HUES48 (cell line): ENCODE data around the gene BTBD10.

ENCODE experiments used
- H3K27ac ChIP-seq: one replicate; pipeline ENCODE4 v1.7.0; 2013; ENCODE audit warnings: low read depth, low read length, inconsistent platforms
- H3K27me3 ChIP-seq: 2 replicates; pipeline ENCODE4 v1.6.1; 2013; ENCODE audit warnings: mild to moderate bottlenecking, low read length; ENCODE audit not compliant: control insufficient read depth, insufficient read depth
- H3K36me3 ChIP-seq: 2 replicates; pipeline ENCODE4 v1.6.1; 2013; ENCODE audit warnings: low read length; ENCODE audit not compliant: control insufficient read depth, insufficient read depth
- H3K4me1 ChIP-seq: 2 replicates; pipeline ENCODE4 v1.6.1; 2013; ENCODE audit warnings: mild to moderate bottlenecking, low read length; ENCODE audit not compliant: control insufficient read depth, insufficient read depth
- H3K4me3 ChIP-seq: 2 replicates; pipeline ENCODE4 v1.5.1; 2013; ENCODE audit warnings: mild to moderate bottlenecking, low read depth, low read length
- H3K9ac ChIP-seq: 2 replicates; pipeline ENCODE4 v1.6.1; 2013; ENCODE audit warnings: mild to moderate bottlenecking, low read depth, low read length, moderate library complexity
- H3K9me3 ChIP-seq: 2 replicates; pipeline ENCODE4 v1.6.1; 2013; ENCODE audit warnings: low read length; ENCODE audit not compliant: control insufficient read depth, insufficient read depth

Gene BTBD10

GRCh38 chr11:13338427-13339069, 124.5 kb downstream of the BTBD10 start:
- H3K4me3 ChIP-seq, result no peak overlapping the region
- H3K36me3 ChIP-seq, result no peaks in the 10 kb centered on the region
- H3K9ac ChIP-seq, result no peak overlapping the region
- H3K27me3 ChIP-seq, result no peaks in the 10 kb centered on the region
- H3K27ac ChIP-seq, result no peak overlapping the region
- 0 out of 2 replicates have a peak, but pooled peaks cover 2% of the 10 kb centered on the region for H3K4me1 ChIP-seq
- no peaks in the 10 kb centered on the region for H3K9me3 ChIP-seq

GRCh38 chr11:13338019-13338426, 125.0 kb downstream of the BTBD10 start:
- H3K27me3 ChIP-seq, result no peaks in the 10 kb centered on the region
- no peaks in the 10 kb centered on the region for H3K36me3 ChIP-seq
- peak overlapping the region; percentile 31; the same call in 1 of the 2 replicates for H3K9ac ChIP-seq
- H3K4me1 ChIP-seq, result 0 out of 2 replicates have a peak, but pooled peaks cover 2% of the 10 kb centered on the region
- no peaks in the 10 kb centered on the region for H3K9me3 ChIP-seq
- no peak overlapping the region for H3K27ac ChIP-seq
- no peak overlapping the region for H3K4me3 ChIP-seq
